Fibroblast of mammary gland (primary cell): ENCODE measurements around the gene PTGIR.

Experiments
- DNase-seq: peaks from one replicate; pipeline ENCODE4 v3.0.0-alpha.2; 2010; ENCODE audit warnings: low read depth
- H3K4me3 ChIP-seq: 2 replicates; pipeline ENCODE4 v1.5.1; 2011; ENCODE audit warnings: low read depth, mild to moderate bottlenecking, low read length, moderate library complexity; ENCODE audit not compliant: control insufficient read depth
- TF ChIP-seq, protein P1 (sequence below): conservative IDR thresholded peaks from 2 replicates; pipeline ENCODE4 v1.5.1; 2011; ENCODE audit warnings: low read depth, low read length, inconsistent platforms; ENCODE audit not compliant: control insufficient read depth, insufficient read depth

The PTGIR gene

DNA sequence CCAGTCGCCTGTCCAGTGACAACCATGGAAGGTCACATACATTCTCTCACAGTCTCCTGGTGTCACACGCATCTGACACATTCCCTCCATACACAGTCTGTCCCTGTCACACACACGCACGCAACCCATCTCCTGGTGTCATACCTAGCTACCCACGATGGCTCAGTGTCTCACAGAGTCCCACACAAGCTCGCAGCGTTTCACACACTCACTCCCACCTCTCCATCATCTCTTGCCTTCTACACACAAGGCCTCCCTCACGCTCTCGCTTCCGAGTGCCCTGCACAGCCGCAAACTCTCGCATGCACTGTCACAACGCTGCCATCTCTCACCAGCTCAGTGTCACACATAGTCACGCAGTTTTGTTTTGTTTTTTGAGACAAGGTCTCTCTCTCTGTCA, 12.3 kb upstream of the PTGIR start:
- DNase-seq, result no peak
- H3K4me3 ChIP-seq, result no peak overlapping the region
- TF ChIP-seq, protein P1, sequence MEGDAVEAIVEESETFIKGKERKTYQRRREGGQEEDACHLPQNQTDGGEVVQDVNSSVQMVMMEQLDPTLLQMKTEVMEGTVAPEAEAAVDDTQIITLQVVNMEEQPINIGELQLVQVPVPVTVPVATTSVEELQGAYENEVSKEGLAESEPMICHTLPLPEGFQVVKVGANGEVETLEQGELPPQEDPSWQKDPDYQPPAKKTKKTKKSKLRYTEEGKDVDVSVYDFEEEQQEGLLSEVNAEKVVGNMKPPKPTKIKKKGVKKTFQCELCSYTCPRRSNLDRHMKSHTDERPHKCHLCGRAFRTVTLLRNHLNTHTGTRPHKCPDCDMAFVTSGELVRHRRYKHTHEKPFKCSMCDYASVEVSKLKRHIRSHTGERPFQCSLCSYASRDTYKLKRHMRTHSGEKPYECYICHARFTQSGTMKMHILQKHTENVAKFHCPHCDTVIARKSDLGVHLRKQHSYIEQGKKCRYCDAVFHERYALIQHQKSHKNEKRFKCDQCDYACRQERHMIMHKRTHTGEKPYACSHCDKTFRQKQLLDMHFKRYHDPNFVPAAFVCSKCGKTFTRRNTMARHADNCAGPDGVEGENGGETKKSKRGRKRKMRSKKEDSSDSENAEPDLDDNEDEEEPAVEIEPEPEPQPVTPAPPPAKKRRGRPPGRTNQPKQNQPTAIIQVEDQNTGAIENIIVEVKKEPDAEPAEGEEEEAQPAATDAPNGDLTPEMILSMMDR, result no peak

DNA sequence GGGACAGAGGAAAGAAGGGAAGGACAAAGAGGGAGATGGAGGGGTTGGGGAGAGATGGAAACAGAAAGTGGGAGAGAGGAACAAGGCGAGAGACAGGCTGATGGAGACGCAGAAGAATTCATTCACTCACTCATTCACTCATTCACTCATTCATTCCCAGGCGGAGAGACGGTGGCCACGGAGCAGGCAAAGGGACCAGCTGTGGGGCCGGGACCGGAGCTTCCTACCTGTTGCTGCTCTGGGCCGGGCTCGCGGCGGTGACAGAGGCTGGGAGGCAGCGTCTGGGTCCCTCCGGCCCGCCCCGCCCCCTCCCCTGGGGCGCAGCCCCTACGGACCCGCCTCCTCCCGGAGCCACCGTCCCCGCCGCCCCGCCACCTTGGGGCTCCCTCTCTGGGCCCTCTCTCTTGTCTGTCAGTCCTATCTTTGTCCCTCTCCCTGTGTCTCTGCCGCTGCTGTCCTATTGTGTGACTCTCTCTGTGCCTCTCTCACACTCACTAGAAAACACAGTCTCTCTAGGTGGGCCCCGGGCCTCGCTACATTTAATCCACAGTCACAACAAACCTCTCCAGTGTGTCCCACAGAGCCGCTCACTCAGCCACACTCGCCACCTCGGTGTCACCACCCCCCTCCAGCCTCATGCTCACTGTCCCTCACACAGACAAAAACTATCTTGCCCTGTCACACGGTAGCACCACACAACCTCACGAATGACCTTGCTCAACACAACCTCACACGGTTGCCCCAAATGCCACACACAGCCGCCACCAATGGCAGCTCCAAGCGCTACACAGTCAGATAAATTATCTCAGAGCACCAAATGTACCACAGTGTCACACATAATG, 11.3 kb upstream of the PTGIR start, which contains the start of gene GNG8:
GNG8 (minus strand) TSS at position 283 of the 842 bp plus-strand sequence. CDS start 1,520 bp downstream, outside the sequence.
- no peak within 1 kb of the TSS for H3K4me3 ChIP-seq
- DNase-seq, result no peak
- TF ChIP-seq, protein P1, result no peak

DNA sequence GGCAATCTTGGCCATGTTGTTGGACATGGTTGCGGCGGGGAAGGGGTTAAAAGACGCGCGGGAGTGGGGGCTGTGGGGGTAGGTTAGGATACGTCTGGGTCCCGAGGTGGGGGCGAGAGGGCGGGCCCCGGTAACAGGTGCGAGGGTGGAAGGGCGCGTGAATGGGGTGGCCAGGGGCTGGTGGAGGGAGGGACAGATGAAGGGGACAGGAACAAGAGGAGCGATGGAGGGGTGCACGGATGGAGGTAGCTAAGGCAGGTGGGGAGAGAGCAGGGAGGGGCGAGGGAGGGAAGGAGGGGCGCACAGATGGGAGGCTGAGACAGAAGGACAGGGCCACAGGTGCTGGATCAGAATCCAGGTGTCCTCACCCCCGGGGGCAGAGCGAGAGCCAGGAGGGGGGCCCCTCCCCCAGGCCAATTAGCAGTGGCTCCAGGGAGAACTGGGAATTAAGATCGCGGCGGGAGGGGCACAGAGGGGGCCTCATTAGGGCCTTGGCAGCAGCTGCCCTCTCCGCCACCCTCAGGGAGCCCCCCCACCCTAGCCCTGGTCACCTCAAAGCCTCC, 9.8 kb upstream of the PTGIR start:
- no peak for DNase-seq
- peak overlapping the region; percentile 30 for H3K4me3 ChIP-seq
- TF ChIP-seq, protein P1, result no peak

DNA sequence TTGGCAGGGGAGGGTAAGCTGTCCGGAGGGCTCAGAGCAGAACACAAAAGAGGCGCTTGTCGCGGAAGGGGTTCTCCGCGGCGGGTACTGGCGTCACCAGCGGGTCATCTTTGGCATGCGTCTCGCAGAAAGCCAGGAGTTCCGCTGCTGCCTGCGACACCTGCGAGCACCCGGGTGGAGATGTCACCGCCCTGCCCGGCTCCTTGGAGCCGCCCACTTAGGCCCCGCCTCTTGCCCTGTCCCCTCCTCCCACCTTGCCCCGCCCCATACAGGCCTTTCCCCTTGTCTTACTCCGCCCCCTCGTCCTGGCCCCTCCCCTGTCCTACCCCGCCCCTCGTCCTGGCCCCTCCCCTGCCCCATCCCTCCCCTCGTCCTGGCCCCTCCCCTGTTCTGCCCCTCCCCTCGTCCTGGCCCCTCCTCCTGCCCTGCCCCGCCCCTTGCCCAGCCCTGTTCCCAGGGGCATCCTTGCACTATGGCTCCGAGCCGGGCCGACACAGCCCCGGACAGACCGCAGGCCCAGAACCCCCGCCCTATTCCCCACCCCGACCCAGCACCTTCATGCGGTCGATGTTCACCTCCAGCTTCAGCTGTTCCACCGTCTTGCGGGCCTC, 9.3 kb upstream of the PTGIR start:
- H3K4me3 ChIP-seq, result peak overlapping the region; percentile 38
- TF ChIP-seq, protein P1, result no peak
- DNase-seq, result peak; percentile 86

DNA sequence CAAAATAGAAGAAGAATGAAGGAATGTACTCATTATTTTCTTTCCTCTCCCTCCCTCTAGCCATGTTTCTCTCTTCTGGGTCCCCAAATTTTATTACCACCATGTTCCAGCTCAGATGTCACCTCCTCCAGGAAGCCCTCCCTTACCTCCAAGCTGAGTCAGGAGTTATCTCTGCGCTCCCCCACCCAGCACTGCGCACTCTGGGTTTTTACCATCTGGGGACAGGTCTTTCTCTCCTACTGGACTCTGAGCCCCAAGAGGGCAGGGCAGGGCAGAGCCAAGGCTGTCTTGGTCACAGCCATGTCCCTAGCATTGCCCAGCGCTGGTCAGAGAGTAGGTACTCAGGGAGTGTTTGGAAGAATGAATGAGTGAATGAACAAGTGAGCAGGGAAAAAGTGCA, 8.2 kb upstream of the PTGIR start:
- TF ChIP-seq, protein P1, result no peak
- DNase-seq, result no peak
- H3K4me3 ChIP-seq, result no peak overlapping the region

DNA sequence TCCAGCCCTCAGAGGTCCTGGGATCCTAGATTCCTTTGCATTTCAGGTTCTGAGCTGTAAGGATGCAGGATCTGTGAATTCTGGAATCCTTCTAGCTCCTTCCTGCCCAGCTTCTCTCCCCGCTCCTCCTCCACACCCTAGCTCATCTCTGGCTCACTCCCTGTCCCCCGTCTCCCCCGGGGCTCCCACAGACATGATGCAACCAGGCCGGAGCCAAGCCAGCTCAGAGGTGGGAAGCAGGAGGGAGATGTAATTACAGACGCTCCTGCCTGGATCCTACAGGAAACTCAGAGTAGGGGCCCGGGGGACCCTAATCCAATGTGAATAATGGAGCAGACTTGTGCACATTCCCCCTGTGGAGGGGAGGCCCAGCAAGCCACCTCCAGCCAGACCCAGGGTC, 6.6 kb upstream of the PTGIR start:
- peak; percentile 72 for DNase-seq
- TF ChIP-seq, protein P1, result no peak
- H3K4me3 ChIP-seq, result no peak overlapping the region
